OCI-LY1 (cell line): ENCODE data around the gene SPECC1L.

ENCODE experiments used
- EZH2 ChIP-seq: fragments of 200-600 bp; sonication (generic), shearing (Covaris generic); IDR thresholded peaks from 2 replicates; pipeline ENCODE4 v1.8.0; 2017; ENCODE audit warnings: borderline replicate concordance, mixed run types, mild to moderate bottlenecking, antibody characterized with exemption, low read length, moderate library complexity, mixed read lengths
- TF ChIP-seq, protein P1 (sequence below): fragments of 200-600 bp; sonication (generic), shearing (Covaris generic); IDR thresholded peaks from 2 replicates; pipeline ENCODE4 v1.5.1; 2017; ENCODE audit warnings: mild to moderate bottlenecking, antibody characterized with exemption, low read length, moderate library complexity, mixed read lengths

DNA sequence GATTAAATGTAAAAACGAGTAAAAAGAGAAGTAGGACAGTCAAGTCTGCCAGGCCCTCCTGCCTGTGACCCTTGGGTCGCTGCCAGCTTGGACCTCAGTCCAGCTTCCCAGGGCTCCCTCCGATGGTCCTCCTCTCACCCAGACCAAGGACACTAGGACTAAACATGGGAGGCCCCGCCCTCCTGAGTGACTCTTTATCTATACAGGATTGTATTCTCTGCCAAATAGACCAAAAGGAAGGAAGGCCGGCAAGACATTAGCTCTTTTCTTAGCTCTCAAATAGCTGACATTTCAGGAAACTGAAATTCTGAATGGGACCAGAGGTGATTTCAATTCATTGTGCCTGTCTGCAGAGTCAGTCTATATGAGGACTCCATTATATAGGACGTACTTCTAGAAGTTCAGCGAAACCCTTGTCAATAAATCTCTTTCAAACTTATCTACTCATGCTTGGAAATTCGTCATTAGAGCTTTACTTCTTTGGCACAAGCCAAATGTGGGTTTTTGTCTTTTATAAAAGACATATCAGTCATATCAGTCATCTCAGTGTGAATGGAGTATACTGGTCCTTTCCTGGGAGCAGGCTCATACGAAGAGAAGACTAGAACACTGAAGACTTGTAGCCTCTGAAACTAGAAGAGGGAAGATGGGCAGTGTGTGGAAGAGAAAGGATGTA lies 185.3 kb downstream of the SPECC1L start:
- TF ChIP-seq, protein P1, sequence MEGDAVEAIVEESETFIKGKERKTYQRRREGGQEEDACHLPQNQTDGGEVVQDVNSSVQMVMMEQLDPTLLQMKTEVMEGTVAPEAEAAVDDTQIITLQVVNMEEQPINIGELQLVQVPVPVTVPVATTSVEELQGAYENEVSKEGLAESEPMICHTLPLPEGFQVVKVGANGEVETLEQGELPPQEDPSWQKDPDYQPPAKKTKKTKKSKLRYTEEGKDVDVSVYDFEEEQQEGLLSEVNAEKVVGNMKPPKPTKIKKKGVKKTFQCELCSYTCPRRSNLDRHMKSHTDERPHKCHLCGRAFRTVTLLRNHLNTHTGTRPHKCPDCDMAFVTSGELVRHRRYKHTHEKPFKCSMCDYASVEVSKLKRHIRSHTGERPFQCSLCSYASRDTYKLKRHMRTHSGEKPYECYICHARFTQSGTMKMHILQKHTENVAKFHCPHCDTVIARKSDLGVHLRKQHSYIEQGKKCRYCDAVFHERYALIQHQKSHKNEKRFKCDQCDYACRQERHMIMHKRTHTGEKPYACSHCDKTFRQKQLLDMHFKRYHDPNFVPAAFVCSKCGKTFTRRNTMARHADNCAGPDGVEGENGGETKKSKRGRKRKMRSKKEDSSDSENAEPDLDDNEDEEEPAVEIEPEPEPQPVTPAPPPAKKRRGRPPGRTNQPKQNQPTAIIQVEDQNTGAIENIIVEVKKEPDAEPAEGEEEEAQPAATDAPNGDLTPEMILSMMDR, result no peak
- no peak for TF ChIP-seq EZH2
